Activated B cell treated with CpG ODN at 0.5 μM for 24 hours (primary cell): ENCODE data around the gene ARHGEF10L. TPM values are rescaled to one million over a fixed set of nuclear protein-coding genes. Genes with fewer than 3 reads are reported as not detected.
A peak's percentile ranks its signal among the peaks of the same experiment; 100 is the strongest.

Experiments used
- ATAC-seq: fragments of 200-7000 bp; cut with Tn5 transposase; one replicate; pipeline ENCODE4 v1.10.0; 2021; ENCODE audit warnings: low read depth, mild to moderate bottlenecking, moderate library complexity
- CTCF ChIA-PET: fragments of 350-600 bp; sonication (Branson Sonifier 250); formaldehyde crosslinking; loops from one replicate; lab custom pipeline; 2021; ENCODE audit warnings: antibody characterized with exemption; lab: Charles Lee
- POLR2A ChIA-PET: fragments of 350-600 bp; sonication (Branson Sonifier 250); formaldehyde crosslinking; loops from one replicate; lab custom pipeline; 2021; ENCODE audit warnings: antibody characterized with exemption; lab: Charles Lee
- DNase-seq: peaks from one replicate; pipeline ENCODE4 v3.0.0; 2022
- H3K27ac Mint-ChIP-seq: one replicate; pipeline ENCODE4 v1.8.0; 2020; ENCODE audit warnings: mixed read lengths
- H3K27me3 Mint-ChIP-seq: one replicate; pipeline ENCODE4 v1.8.0; 2021; ENCODE audit warnings: mixed read lengths
- H3K36me3 Mint-ChIP-seq: one replicate; pipeline ENCODE4 v1.8.0; 2021; ENCODE audit warnings: low read depth, mixed read lengths
- H3K4me1 Mint-ChIP-seq: one replicate; pipeline ENCODE4 v1.8.0; 2021; ENCODE audit warnings: mixed read lengths
- H3K4me3 Mint-ChIP-seq: one replicate; pipeline ENCODE4 v1.8.0; 2020; ENCODE audit warnings: mild to moderate bottlenecking, mixed read lengths
- H3K9me3 Mint-ChIP-seq: one replicate; pipeline ENCODE4 v1.8.0; 2020; ENCODE audit warnings: mixed read lengths
- CTCF ChIP-seq: fragments of 200-600 bp; IDR thresholded peaks from one replicate; pipeline ENCODE4 v1.8.0; 2022; ENCODE audit warnings: antibody characterized with exemption, mild to moderate bottlenecking
- intact Hi-C: fragments of 100-400 bp; cut with micrococcal nuclease; formaldehyde crosslinking; loops from one replicate; pipeline ENCODE4 v1.15.1; 2024
- total RNA-seq: library from RNA; stranded (reverse); gene quantifications from 2 replicates; pipeline ENCODE4 v1.2.3, GENCODE V29; 2022

Gene ARHGEF10L
- total RNA-seq, 1 donor from 2014 or later, result 0.62 TPM

GRCh38 chr1:17670587-17671313 lies 131.3 kb downstream of the ARHGEF10L start:
- Mint-ChIP-seq H3K4me1 (peaks cover 11% of the 10 kb centered on the region), H3K27me3 (no peaks in the 10 kb centered on the region), H3K9me3 (no peaks in the 10 kb centered on the region), H3K27ac (no peak overlapping the region), H3K4me3 (no peak overlapping the region), H3K36me3 (no peaks in the 10 kb centered on the region)
- no peak for DNase-seq
- no peak for ATAC-seq
- ChIA-PET POLR2A (no interaction called here), CTCF (interaction anchor here (1.5 kb wide), 1 partner anchor 10 kb away, joined by 4 read pairs; no protein-coding TSS in a partner anchor)
- TF ChIP-seq CTCF, result no peak
- intact Hi-C loops, result no loop called here

GRCh38 chr1:17671314-17671705 lies 131.8 kb downstream of the ARHGEF10L start:
- no peak overlapping the region for H3K4me3 Mint-ChIP-seq
- no peaks in the 10 kb centered on the region for H3K27me3 Mint-ChIP-seq
- intact Hi-C loops, result no loop called here
- H3K36me3 Mint-ChIP-seq, result no peaks in the 10 kb centered on the region
- H3K9me3 Mint-ChIP-seq, result no peaks in the 10 kb centered on the region
- H3K4me1 Mint-ChIP-seq, result peaks cover 11% of the 10 kb centered on the region
- CTCF ChIA-PET, result interaction anchor here (1.5 kb wide), 1 partner anchor 10 kb away, joined by 4 read pairs; no protein-coding TSS in a partner anchor
- no peak for ATAC-seq
- H3K27ac Mint-ChIP-seq, result no peak overlapping the region
- POLR2A ChIA-PET, result no interaction called here
- DNase-seq, result no peak
- TF ChIP-seq CTCF, result no peak

GRCh38 chr1:17671741-17672140 lies 132.2 kb downstream of the ARHGEF10L start:
- no peak for DNase-seq
- ChIA-PET CTCF (interaction anchor here (1.5 kb wide), 1 partner anchor 10 kb away, joined by 4 read pairs; no protein-coding TSS in a partner anchor), POLR2A (no interaction called here)

GRCh38 chr1:17672226-17672625 lies 132.7 kb downstream of the ARHGEF10L start:
- Mint-ChIP-seq H3K9me3 (no peaks in the 10 kb centered on the region), H3K36me3 (no peaks in the 10 kb centered on the region), H3K4me3 (no peak overlapping the region), H3K27ac (peak overlapping the region; percentile 19), H3K27me3 (no peaks in the 10 kb centered on the region), H3K4me1 (peaks cover 11% of the 10 kb centered on the region)
- ChIA-PET CTCF (interaction anchor here (1.5 kb wide), 1 partner anchor 11 kb away, joined by 4 read pairs; no protein-coding TSS in a partner anchor), POLR2A (no interaction called here)
- DNase-seq (no peak), ATAC-seq (peak; percentile 21)
- intact Hi-C loops, result no loop called here
- TF ChIP-seq CTCF, result no peak

More at GRCh38 chr1:17671741-17672140, 132.2 kb downstream of the ARHGEF10L start:
- ATAC-seq, result peak; percentile 64
- H3K27me3 Mint-ChIP-seq, result no peaks in the 10 kb centered on the region
- H3K27ac Mint-ChIP-seq, result no peak overlapping the region
- H3K9me3 Mint-ChIP-seq, result no peaks in the 10 kb centered on the region
- TF ChIP-seq CTCF, result no peak
- peaks cover 11% of the 10 kb centered on the region for H3K4me1 Mint-ChIP-seq
- no peaks in the 10 kb centered on the region for H3K36me3 Mint-ChIP-seq
- intact Hi-C loops, result no loop called here
- no peak overlapping the region for H3K4me3 Mint-ChIP-seq

- intact Hi-C loops, result no loop called here
- Mint-ChIP-seq H3K27me3 (no peaks in the 10 kb centered on the region), H3K4me1 (peaks cover 11% of the 10 kb centered on the region), H3K36me3 (no peaks in the 10 kb centered on the region), H3K9me3 (no peaks in the 10 kb centered on the region), H3K27ac (no peak overlapping the region), H3K4me3 (no peak overlapping the region)
- CTCF ChIA-PET, result no interaction called here
- DNase-seq (no peak), ATAC-seq (no peak)
- no peak for TF ChIP-seq CTCF
- POLR2A ChIA-PET, result no interaction called here
These were observed 134.0 kb downstream of the ARHGEF10L start for GRCh38 chr1:17673329-17674072.
